ENCODE results near the gene MTA3. TPM values are rescaled to one million over a fixed set of nuclear protein-coding genes. Genes with fewer than 3 reads are reported as not detected.

Gene MTA3
- total RNA-seq, 1 donor from 2014 or later = 31.7 TPM

DNA sequence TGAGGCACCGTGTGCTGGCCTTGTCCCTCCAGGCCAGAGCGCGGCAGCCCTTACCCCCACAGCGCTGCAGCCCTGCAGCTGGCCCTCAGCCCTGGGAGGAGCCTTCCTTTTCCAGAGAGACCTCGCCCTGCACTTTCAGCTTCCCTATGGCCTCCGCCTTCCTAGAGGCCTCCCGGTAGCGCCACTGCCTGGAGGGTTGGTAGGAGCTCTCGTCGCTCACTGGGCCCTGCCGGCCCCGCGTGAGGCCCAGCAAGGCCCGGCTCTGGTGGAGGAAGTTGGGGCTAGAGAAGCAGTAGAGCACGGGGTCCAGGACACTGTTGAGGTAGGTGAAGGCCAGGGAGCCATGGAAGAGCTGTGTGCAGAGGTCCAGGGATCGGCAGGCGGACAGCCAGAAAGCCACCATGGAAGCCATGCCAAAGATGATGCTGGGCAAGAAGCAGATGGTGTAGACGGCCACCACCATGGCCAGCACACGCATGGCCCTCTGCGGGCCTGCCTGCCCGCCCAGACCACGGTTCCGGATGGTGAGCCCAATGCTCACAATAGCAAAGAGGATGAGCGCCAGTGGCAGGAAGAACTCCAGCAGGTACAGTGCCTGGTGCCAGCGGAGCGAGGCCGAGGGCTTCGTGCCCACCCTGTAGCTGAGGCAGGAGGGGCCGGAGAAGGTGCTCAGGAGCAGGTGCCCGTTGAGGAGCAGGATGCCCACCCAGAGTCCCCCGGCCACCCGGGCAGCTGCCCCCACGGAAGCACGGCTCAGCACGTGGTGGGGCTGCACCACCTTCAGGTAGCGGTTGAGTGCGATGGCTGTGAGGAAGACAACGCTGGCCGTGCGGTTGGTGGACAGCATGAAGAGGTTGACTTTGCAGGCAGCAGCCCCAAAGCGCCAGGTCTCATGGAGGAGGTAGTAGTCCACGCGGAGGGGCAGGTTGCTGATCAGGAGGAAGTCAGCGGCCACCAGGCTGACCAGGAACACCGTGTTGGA, 194.7 kb downstream of the MTA3 start:
- intact Hi-C loops (cut with micrococcal nuclease) = no loop called here
- H3K4me1 Mint-ChIP-seq = no peaks in the 10 kb centered on the region
- H3K4me3 Mint-ChIP-seq = no peak overlapping the region
- no peaks in the 10 kb centered on the region for H3K9me3 Mint-ChIP-seq
- no peaks in the 10 kb centered on the region for H3K36me3 Mint-ChIP-seq (ENCODE audit: low read depth)
- peak overlapping the region; percentile 36 for H3K27ac Mint-ChIP-seq
- DNase-seq = no peak
- H3K27me3 Mint-ChIP-seq = no peaks in the 10 kb centered on the region

DNA sequence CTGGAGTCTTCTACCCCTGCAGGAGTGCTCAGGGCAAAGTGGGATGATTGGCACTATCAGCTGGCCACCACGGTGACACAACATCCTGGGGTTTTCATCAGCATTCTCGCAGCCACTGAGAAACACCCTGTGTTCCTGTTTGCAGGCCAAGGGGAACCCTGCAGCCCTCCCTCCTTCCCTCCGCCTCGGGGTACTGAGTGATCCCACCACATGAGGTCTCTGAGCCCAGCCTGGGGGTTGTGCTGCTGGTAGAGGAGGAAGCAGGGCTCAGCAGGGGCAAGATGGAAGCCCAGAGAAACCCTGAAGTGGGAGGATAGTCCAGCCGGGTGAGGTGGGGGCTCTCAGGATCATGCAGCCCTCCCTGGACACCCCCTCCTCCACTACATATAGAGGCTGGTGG, 195.7 kb downstream of the MTA3 start, which contains the start of gene OXER1:
Gene OXER1 (minus strand): TSS at position 40 of the 400 bp plus-strand sequence. CDS start 73 bp downstream, outside the sequence.
- peak within 1 kb of the TSS; percentile 36 for H3K27ac Mint-ChIP-seq
- H3K27me3 Mint-ChIP-seq = no peaks in the 10 kb centered on the region
- no peaks in the 10 kb centered on the region for H3K4me1 Mint-ChIP-seq
- intact Hi-C loops (cut with micrococcal nuclease) = no loop called here
- H3K36me3 Mint-ChIP-seq (ENCODE audit: low read depth) = no peaks in the 10 kb centered on the region
- no peak for DNase-seq
- no peak within 1 kb of the TSS for H3K4me3 Mint-ChIP-seq
- H3K9me3 Mint-ChIP-seq = no peaks in the 10 kb centered on the region

DNA sequence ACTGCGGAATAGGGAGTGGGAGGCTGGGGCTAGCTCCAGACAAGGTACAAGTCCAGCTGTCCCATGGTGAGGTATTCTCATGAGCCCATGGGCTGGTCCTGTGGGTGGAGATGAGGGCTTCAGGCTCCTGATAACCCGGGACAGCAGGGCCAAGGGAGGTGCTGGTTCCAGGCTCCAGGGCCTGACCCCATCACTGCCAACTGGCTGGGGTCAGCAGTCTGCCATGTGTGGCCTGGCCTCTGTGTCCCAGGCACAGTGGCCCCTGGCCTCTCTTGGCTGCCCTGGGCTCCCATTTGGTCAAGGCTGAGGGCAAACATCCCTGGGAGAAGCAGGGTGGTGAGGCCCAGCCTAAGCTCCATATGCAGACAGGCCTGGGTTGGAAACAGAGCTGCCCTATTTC, 196.5 kb downstream of the MTA3 start:
- intact Hi-C loops (cut with micrococcal nuclease) = no loop called here
- Mint-ChIP-seq H3K9me3 (no peaks in the 10 kb centered on the region), H3K27me3 (no peaks in the 10 kb centered on the region), H3K4me1 (no peaks in the 10 kb centered on the region), H3K36me3 (ENCODE audit: low read depth) (no peaks in the 10 kb centered on the region), H3K4me3 (no peak overlapping the region), H3K27ac (no peak overlapping the region)
- no peak for DNase-seq

DNA sequence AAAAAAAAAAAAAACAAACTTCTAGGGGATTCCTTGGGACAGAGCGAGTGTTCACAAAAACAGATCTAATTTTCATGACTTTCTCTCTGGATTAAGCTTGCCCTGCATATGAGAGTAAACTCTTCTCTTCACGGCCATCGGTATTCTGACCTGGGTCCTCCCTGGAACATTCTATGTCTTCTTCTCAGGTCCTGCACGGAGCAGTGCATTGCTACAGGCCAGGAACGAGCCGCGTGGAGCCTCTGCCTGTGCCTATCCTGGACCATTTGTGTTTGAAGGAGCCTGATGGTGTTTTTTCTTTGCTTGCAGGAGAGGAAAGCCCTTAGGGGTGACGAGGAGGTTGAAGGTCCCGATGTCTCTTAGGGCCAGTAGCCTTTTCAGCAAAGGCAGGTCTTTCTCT, 197.3 kb downstream of the MTA3 start:
- no peaks in the 10 kb centered on the region for H3K27me3 Mint-ChIP-seq
- intact Hi-C loops (cut with micrococcal nuclease) = no loop called here
- H3K36me3 Mint-ChIP-seq (ENCODE audit: low read depth) = no peaks in the 10 kb centered on the region
- H3K4me1 Mint-ChIP-seq = no peaks in the 10 kb centered on the region
- no peak overlapping the region for H3K27ac Mint-ChIP-seq
- no peak for DNase-seq
- no peaks in the 10 kb centered on the region for H3K9me3 Mint-ChIP-seq
- no peak overlapping the region for H3K4me3 Mint-ChIP-seq

DNA sequence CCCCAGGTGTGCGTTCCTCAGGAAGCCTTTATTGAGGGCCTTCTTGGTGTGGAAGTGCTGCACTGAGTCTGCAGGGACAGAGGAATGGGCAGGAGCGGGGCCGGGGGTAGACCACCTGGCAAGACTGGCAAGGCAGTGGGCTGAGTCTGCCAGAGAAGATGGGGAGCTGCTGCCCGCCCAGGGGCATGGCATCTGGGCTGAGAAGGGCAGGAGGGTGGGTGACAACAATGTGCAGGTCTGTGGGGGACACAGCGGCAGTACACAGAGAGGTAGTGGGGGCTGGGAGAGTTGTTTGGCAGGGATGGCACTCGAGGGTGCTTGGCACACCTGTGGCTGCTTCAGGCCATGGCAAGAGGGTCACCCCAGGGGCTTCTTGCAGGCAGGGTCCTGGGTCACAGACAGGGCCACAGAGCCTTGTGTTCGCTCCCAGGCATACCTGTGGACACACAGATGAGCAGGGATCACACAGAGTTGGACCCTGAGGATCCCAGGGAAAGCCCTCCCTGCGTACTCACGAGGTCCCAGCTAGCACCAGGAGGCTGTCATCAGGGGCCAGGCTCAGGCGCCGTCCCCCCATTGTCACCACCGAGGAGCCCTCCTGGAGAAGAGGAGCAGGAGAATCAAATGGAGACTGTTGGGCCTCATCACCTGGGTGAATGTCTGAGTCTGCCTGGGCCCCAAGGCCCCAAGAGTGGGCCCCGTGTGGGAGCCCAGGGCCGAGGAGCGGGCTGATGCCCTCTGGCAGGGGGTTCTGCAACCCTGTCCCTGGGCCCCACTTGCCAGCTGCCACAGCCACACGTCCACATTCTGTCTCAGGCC, 198.9 kb downstream of the MTA3 start:
- Mint-ChIP-seq H3K4me3 (no peak overlapping the region), H3K36me3 (ENCODE audit: low read depth) (no peaks in the 10 kb centered on the region), H3K9me3 (no peaks in the 10 kb centered on the region), H3K27ac (no peak overlapping the region), H3K27me3 (no peaks in the 10 kb centered on the region), H3K4me1 (no peaks in the 10 kb centered on the region)
- DNase-seq = no peak
- intact Hi-C loops (cut with micrococcal nuclease) = no loop called here

DNA sequence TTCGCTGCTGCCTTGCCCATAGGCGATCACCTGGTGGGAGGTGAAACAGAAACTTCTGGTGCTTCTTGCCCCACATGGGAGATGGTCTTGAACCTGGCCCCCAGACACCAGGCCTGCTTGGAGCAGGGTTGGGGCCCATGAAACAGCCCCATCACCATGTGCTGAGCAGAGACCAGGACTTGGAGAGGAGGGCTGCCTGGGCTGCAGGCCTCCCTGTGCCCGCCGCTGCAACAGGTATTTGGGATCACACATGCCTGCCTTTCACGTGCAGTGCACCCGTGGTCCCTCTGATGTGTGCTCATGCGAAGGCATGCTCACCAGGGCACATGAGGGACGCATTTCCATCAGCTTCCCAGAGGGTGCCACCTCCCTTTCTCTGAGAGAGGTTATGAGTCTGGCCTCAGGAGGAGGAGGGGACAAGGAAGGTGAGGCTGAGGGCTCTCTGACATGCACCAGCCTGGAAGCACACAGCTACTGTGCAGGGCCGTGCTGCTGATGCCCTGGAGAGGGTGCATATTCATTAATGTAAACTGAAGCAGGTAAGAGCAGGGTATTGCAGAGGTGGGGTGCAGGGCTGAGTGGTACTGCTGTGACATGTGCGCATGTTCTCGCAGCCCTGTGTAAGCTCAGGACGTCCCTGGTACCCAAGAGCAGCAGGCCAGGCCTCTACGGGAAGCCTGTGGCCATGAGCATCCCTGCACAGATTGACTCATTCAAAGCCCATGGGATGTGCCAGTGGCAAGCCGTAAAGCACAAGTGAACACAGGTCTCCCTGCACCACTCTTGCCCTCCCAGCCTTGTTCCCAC, 199.7 kb downstream of the MTA3 start:
- Mint-ChIP-seq H3K4me1 (no peaks in the 10 kb centered on the region), H3K4me3 (no peak overlapping the region), H3K36me3 (ENCODE audit: low read depth) (no peaks in the 10 kb centered on the region), H3K27ac (no peak overlapping the region), H3K27me3 (no peaks in the 10 kb centered on the region), H3K9me3 (no peaks in the 10 kb centered on the region)
- intact Hi-C loops (cut with micrococcal nuclease) = no loop called here
- no peak for DNase-seq

DNA sequence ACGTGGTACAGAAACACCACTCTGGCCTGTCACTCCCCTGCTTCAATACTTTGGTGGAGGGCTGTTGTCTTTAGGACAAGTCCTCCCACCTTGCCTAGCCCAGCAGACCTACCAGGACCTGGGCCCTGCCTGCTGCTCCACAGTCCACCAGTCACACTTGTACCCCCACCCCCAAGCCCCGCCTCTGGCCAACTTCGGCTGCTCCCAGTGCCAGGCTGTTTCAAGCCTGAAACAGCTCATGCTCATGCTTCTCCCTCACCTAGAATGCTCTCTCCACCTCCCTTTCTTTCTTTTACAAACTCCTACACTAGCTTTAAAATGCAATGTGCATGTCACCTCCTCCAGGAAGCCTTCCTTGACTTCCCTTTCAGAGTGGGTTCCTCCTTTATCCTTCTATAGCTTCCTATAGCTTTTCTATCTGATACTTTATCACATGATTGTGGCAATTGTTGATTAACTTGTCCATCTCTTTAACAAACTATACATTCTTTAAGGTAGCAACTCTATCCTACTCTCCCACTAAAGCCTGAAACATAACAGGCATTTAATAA, 200.3 kb downstream of the MTA3 start:
- DNase-seq = no peak
- H3K4me3 Mint-ChIP-seq = no peak overlapping the region
- no peak overlapping the region for H3K27ac Mint-ChIP-seq
- intact Hi-C loops (cut with micrococcal nuclease) = no loop called here
- H3K4me1 Mint-ChIP-seq = no peaks in the 10 kb centered on the region
- H3K27me3 Mint-ChIP-seq = no peaks in the 10 kb centered on the region
- no peaks in the 10 kb centered on the region for H3K9me3 Mint-ChIP-seq
- no peaks in the 10 kb centered on the region for H3K36me3 Mint-ChIP-seq (ENCODE audit: low read depth)

DNA sequence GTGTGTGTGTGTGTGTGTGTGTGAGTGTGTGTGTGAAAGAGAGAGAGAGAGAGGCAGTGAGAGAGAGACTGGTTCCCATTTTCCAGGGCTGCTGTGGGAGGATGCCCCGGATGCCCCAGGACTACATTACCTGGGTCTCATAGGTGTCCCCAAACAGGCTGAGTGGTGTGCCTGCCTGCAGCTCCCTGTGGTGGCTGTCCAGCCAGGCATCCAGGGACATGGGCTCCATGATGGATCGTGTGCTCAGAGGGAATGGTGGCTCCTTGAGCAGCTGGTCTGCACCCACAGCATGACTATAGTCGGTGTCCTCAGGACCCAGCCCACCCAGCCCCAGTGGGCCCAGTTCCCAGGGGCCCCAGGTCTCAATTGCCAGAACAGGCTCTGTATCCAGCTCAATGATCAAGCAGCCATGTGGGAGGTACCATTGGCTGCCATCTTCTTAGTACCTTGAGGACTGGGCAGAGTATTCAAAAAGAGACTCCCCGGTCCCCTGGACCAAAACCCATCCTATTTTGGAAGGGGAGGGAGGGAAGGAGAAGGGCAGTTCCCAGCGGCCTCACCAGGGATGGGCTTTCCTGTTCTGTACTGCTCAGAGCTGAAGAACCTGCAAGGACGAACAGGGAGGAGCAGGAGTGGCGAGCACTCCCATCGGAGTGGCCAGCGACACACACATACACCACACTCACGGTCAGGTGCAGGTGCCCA, 201.3 kb downstream of the MTA3 start:
- Mint-ChIP-seq H3K27me3 (no peaks in the 10 kb centered on the region), H3K4me1 (no peaks in the 10 kb centered on the region), H3K27ac (no peak overlapping the region), H3K4me3 (no peak overlapping the region), H3K9me3 (no peaks in the 10 kb centered on the region), H3K36me3 (ENCODE audit: low read depth) (no peaks in the 10 kb centered on the region)
- intact Hi-C loops (cut with micrococcal nuclease) = no loop called here
- DNase-seq = no peak

DNA sequence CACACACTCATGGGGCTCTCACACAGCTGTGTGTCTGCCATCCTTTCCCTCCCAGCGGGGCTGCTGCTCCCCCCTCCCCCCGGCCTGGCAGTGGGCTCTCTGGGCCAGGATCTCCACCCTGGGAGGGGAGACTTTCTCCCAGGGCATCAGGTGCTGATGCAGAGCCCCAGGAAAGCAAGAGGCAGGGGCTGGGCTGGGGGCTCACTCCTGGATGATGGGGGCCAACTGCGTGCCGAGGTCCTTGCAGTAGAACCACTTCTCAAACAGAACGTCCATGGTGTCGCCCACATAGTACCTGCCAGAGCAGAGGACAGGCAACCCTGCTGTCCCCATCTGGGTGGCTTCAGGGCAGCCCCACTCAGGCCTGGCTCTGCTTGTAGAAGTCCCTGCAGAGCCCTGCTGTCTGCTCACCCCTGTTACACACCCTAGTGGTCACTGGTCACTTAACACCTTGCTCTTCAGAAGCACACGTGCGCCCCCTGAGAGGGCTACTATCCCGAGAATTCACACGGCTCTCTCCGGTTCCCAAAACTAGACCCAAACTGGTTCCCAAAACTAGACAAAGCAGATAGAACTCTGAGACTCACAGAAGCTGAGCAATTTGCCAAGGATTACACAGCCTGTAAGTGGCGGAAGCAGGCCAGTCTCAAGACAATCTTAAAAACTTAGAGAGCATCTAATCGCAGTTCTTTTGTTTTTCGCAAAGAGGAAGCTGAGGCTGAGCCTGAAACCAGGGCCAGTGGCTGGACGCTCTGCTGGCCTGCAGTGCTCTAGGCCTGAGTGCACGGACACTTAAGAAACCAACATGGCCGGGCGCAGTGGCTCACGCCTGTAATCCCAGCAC, 202.1 kb downstream of the MTA3 start:
- no peak for DNase-seq
- H3K27me3 Mint-ChIP-seq = no peaks in the 10 kb centered on the region
- intact Hi-C loops (cut with micrococcal nuclease) = no loop called here

DNA sequence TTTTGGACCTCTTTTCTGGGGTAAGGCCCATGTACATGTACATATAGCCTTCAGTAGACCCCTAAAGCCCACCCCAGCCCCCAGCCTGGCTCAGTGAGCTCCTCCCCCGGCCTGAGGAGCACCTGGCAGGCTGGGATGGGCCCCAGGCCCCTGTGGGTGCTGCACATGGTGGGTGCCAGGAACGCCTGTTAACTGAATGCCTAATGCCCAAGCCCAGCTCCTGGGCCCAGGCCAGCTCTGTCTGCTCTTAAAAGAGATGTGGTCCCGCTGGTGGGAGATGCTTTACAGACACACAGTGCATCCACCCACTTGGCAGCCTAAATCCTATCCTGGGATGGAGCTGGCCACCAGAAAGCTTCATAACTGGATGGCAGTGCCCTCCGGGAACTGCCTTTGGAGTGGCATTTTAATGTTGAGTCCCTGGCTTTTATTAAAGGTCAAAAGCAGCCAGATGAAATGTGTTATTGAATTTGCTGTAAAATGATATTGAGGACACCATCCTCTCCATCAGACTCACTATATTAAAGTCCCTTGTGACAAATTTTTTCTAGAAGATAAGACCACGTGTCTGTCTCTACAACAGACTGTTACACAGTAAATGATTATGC, 203.2 kb downstream of the MTA3 start:
- Mint-ChIP-seq H3K27ac (no peak overlapping the region), H3K4me1 (peaks cover 9% of the 10 kb centered on the region), H3K36me3 (ENCODE audit: low read depth) (no peaks in the 10 kb centered on the region), H3K9me3 (no peaks in the 10 kb centered on the region), H3K27me3 (no peaks in the 10 kb centered on the region), H3K4me3 (no peak overlapping the region)
- intact Hi-C loops (cut with micrococcal nuclease) = no loop called here
- DNase-seq = no peak

More for the DNA sequence above, 202.1 kb downstream of the MTA3 start:
- no peaks in the 10 kb centered on the region for H3K36me3 Mint-ChIP-seq (ENCODE audit: low read depth)
- H3K4me1 Mint-ChIP-seq = peaks cover 5% of the 10 kb centered on the region
- no peaks in the 10 kb centered on the region for H3K9me3 Mint-ChIP-seq
- H3K4me3 Mint-ChIP-seq = no peak overlapping the region
- H3K27ac Mint-ChIP-seq = no peak overlapping the region

DNA sequence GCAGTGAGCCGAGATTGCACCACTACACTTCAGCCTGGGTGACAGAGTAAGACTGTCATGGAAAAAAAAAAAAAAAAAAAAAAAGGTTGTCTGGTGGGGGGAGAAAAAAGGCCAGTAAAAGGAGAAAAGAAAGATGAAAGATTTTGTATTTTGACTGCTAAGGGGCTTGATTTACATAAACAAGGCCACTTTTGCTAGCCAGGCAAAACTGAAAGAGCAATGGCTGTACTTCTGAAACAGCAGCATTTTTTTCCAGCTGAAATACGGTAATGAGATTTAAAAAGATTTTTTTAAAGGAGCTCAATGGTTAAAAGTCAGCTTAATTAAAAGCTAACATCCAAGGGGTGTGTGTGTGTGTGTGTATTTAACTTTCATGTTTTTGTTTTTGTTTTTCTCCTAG, 206.8 kb downstream of the MTA3 start:
- no peaks in the 10 kb centered on the region for H3K9me3 Mint-ChIP-seq
- H3K4me1 Mint-ChIP-seq = peaks cover 9% of the 10 kb centered on the region
- intact Hi-C loops (cut with micrococcal nuclease) = no loop called here
- no peak for DNase-seq
- H3K27me3 Mint-ChIP-seq = no peaks in the 10 kb centered on the region
- H3K27ac Mint-ChIP-seq = no peak overlapping the region
- H3K4me3 Mint-ChIP-seq = no peak overlapping the region
- no peaks in the 10 kb centered on the region for H3K36me3 Mint-ChIP-seq (ENCODE audit: low read depth)

DNA sequence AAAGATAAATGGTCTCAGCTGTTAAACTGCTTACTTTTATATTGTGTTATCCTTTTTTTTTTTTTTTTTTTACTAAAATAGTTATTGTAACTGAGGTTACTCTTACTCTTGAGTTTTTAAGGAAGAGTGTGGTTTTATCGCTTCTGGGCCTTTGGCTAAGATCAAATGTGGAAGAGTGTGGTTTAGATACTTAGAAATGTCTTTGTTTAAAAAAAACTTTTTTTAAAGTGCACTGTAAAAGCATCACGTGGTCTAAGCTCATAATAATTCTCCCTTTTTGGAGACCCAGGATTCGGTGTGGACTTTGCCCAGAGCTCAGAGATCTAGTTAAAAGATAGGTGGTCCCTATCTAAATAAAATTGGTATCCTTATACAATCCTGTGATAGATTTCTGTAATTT, 207.4 kb downstream of the MTA3 start:
- no peaks in the 10 kb centered on the region for H3K36me3 Mint-ChIP-seq (ENCODE audit: low read depth)
- peaks cover 9% of the 10 kb centered on the region for H3K4me1 Mint-ChIP-seq
- no peak overlapping the region for H3K27ac Mint-ChIP-seq
- intact Hi-C loops (cut with micrococcal nuclease) = no loop called here
- DNase-seq = no peak
- H3K27me3 Mint-ChIP-seq = no peaks in the 10 kb centered on the region
- H3K9me3 Mint-ChIP-seq = no peaks in the 10 kb centered on the region
- no peak overlapping the region for H3K4me3 Mint-ChIP-seq

All from activated CD4-positive, alpha-beta T cell treated with anti-CD3 and anti-CD28 coated beads, Interleukin-2, amount 10 ng/mL, durations not matched to agents 24 days and 14 days (primary cell).